ENCODE data around the gene CERS3. TPM values are rescaled to one million over a fixed set of nuclear protein-coding genes. Genes with fewer than 3 reads are reported as not detected.

CERS3 gene
- total and polyA plus RNA-seq, 2 donors (not counting 1 experiment from before 2014, with no cell fraction given) = 0.12 to 0.34 TPM

DNA sequence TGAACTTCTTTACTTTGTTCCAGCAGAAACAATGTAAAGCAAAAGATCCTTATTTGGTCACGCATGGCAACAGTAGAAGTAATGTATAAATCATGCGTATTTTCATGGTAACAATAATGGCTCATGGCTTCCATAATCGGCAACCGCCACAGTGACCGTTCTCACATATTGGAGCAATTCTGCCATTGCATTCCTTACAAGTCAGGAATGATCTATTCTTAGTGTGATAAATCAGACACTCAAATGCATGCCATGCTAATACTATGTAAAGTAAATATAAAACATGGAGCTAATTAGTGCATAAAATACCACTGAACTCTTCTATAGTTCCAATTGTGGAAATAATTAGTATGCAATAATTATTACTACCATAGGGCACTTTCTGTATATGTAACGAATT is 13.5 kb upstream of the CERS3 start:
- CTCF ChIA-PET = interaction anchor here (0.6 kb wide), 1 partner anchor 12 kb away, joined by 4 read pairs; no protein-coding TSS in a partner anchor
- POLR2A ChIA-PET = no interaction called here
- no peak overlapping the region for H3K4me2 ChIP-seq (replicated peaks; ENCODE audit: low read depth, low read length, poor library complexity, severe bottlenecking)
- peaks cover 0 to 8% (median 6%) of the 10 kb centered on the region in 3 donors for H3K9me3 ChIP-seq (ENCODE audit: control extremely low read depth in 1 of 3, control insufficient read depth in 2 of 3, insufficient read depth in 1 of 3, low read length in 2 of 3)
- intact Hi-C loops (cut with micrococcal nuclease) = no loop called here
- no peaks in the 10 kb centered on the region for H3K36me3 ChIP-seq (replicated peaks in 1 of 2; ENCODE audit: control extremely low read depth in 1 of 2, control insufficient read depth in 1 of 2, extremely low read depth in 1 of 2, insufficient read depth in 2 of 2, low read length in 1 of 2)
- H3K79me2 ChIP-seq (ENCODE audit: control insufficient read depth, insufficient read depth, low read length) = no peaks in the 10 kb centered on the region
- H3K27ac ChIP-seq (ENCODE audit: low read length in 2 of 2) = no peak overlapping the region
- peaks cover 10% of the 10 kb centered on the region for H3K27me3 Mint-ChIP-seq
- WGBS (ENCODE audit: insufficient coverage) = 100% methylated on average over 2 of the region's 6 CpGs
- H3K9me3 Mint-ChIP-seq (ENCODE audit: insufficient read depth) = peaks cover 7% of the 10 kb centered on the region
- no peak overlapping the region for H3K4me3 ChIP-seq (ENCODE audit: control extremely low read depth in 1 of 5, extremely low read depth in 1 of 5, insufficient read depth in 1 of 5, low read depth in 2 of 5, low read length in 4 of 5)
- no peak overlapping the region for H3K27ac Mint-ChIP-seq
- no peak overlapping the region for H3K4me3 Mint-ChIP-seq
- no peaks in the 10 kb centered on the region for H4K20me1 ChIP-seq (ENCODE audit: control insufficient read depth, insufficient read depth, low read length, poor library complexity, severe bottlenecking)
- TF ChIP-seq, protein P1, sequence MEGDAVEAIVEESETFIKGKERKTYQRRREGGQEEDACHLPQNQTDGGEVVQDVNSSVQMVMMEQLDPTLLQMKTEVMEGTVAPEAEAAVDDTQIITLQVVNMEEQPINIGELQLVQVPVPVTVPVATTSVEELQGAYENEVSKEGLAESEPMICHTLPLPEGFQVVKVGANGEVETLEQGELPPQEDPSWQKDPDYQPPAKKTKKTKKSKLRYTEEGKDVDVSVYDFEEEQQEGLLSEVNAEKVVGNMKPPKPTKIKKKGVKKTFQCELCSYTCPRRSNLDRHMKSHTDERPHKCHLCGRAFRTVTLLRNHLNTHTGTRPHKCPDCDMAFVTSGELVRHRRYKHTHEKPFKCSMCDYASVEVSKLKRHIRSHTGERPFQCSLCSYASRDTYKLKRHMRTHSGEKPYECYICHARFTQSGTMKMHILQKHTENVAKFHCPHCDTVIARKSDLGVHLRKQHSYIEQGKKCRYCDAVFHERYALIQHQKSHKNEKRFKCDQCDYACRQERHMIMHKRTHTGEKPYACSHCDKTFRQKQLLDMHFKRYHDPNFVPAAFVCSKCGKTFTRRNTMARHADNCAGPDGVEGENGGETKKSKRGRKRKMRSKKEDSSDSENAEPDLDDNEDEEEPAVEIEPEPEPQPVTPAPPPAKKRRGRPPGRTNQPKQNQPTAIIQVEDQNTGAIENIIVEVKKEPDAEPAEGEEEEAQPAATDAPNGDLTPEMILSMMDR (IDR thresholded peaks at IDR 0.05) = no peak
- TF ChIP-seq EZH2 (IDR thresholded peaks at IDR 0.05; ENCODE audit: borderline replicate concordance, insufficient read depth, low read depth, low read length, poor library complexity, severe bottlenecking) = no peak
- H2AFZ ChIP-seq (ENCODE audit: insufficient read depth, low read depth, low read length, poor library complexity, severe bottlenecking) = no peak overlapping the region
- no peak overlapping the region for H3K9ac ChIP-seq (ENCODE audit: low read length)
- DNase-seq (no peak), ATAC-seq (ENCODE audit: low read depth) (no peak)
- H3K4me1 Mint-ChIP-seq = peaks cover 6% of the 10 kb centered on the region
- peaks cover 0 to 5% (median 3%) of the 10 kb centered on the region in 4 experiments for H3K27me3 ChIP-seq (replicated peaks in 1 of 4; ENCODE audit: control extremely low read depth in 1 of 4, control insufficient read depth in 3 of 4, insufficient read depth in 4 of 4, low read length in 3 of 4)
- H3K4me1 ChIP-seq (ENCODE audit: control insufficient read depth in 2 of 2, insufficient read depth in 2 of 2, low read length in 2 of 2) = peaks cover 5 to 8% of the 10 kb centered on the region in 2 donors

DNA sequence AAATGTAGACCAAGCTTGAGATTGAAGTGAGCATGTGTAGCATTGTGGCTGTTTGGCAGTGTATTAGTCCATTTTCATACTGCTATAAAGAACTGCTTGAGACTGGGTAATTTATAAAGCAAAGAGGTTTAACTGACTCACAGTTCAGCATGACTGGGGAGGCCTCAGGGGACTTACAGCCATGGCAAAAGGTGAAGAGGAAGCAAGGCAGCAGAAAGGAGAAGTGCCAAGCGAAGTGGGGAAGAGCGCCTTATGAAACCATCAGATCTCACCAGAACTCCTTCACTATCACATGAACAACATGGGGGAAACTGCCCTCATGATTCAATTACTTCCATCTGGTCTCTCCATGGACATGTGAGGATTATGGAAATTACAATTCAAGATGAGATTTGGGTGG is 8.6 kb upstream of the CERS3 start:
- Histone ChIP-seq H4K20me1 (ENCODE audit: control insufficient read depth, insufficient read depth, low read length, poor library complexity, severe bottlenecking) (no peaks in the 10 kb centered on the region), H3K27ac (ENCODE audit: low read length in 2 of 2) (no peak overlapping the region), H3K79me2 (ENCODE audit: control insufficient read depth, insufficient read depth, low read length) (no peaks in the 10 kb centered on the region), H2AFZ (ENCODE audit: insufficient read depth, low read depth, low read length, poor library complexity, severe bottlenecking) (no peak overlapping the region), H3K4me1 (ENCODE audit: control insufficient read depth in 2 of 2, insufficient read depth in 2 of 2, low read length in 2 of 2) (peaks cover 13 to 16% of the 10 kb centered on the region in 2 donors), H3K9me3 (ENCODE audit: control extremely low read depth in 1 of 3, control insufficient read depth in 2 of 3, insufficient read depth in 1 of 3, low read length in 2 of 3) (peaks cover 0 to 8% (median 6%) of the 10 kb centered on the region in 3 donors), H3K27me3 (replicated peaks in 1 of 4; ENCODE audit: control extremely low read depth in 1 of 4, control insufficient read depth in 3 of 4, insufficient read depth in 4 of 4, low read length in 3 of 4) (peaks cover 0 to 4% (median 2%) of the 10 kb centered on the region in 4 experiments), H3K36me3 (replicated peaks in 1 of 2; ENCODE audit: control extremely low read depth in 1 of 2, control insufficient read depth in 1 of 2, extremely low read depth in 1 of 2, insufficient read depth in 2 of 2, low read length in 1 of 2) (no peaks in the 10 kb centered on the region), H3K4me3 (ENCODE audit: control extremely low read depth in 1 of 5, extremely low read depth in 1 of 5, insufficient read depth in 1 of 5, low read depth in 2 of 5, low read length in 4 of 5) (no peak overlapping the region), H3K4me2 (replicated peaks; ENCODE audit: low read depth, low read length, poor library complexity, severe bottlenecking) (peak overlapping the region; percentile 31), H3K9ac (ENCODE audit: low read length) (no peak overlapping the region)
- peak; percentile 68 for DNase-seq
- POLR2A ChIA-PET = no interaction called here
- Mint-ChIP-seq H3K27me3 (peaks cover 12% of the 10 kb centered on the region), H3K4me3 (no peak overlapping the region), H3K9me3 (ENCODE audit: insufficient read depth) (peaks cover 7% of the 10 kb centered on the region), H3K4me1 (peaks cover 14% of the 10 kb centered on the region), H3K27ac (peak overlapping the region; percentile 7)
- CTCF ChIA-PET = no interaction called here
- no peak for TF ChIP-seq EZH2 (IDR thresholded peaks at IDR 0.05; ENCODE audit: borderline replicate concordance, insufficient read depth, low read depth, low read length, poor library complexity, severe bottlenecking)
- TF ChIP-seq, protein P1 (IDR thresholded peaks at IDR 0.05) = no peak
- WGBS (ENCODE audit: insufficient coverage) = no CpG with 5 or more reads among the region's 2 CpGs
- peak; percentile 94 for ATAC-seq (ENCODE audit: low read depth)
- intact Hi-C loops (cut with micrococcal nuclease) = loop anchor here (1.0 kb wide), 1 partner anchor 65 kb away; the partner anchor contains the start of genes ASB7 and LINS1
